ENCODE measurements around the gene SYNGR1. TPM values are rescaled to one million over a fixed set of nuclear protein-coding genes. Genes with fewer than 3 reads are reported as not detected.

Gene SYNGR1
- total RNA-seq, 1 experiment from 2014 or later: 9.0 TPM

DNA sequence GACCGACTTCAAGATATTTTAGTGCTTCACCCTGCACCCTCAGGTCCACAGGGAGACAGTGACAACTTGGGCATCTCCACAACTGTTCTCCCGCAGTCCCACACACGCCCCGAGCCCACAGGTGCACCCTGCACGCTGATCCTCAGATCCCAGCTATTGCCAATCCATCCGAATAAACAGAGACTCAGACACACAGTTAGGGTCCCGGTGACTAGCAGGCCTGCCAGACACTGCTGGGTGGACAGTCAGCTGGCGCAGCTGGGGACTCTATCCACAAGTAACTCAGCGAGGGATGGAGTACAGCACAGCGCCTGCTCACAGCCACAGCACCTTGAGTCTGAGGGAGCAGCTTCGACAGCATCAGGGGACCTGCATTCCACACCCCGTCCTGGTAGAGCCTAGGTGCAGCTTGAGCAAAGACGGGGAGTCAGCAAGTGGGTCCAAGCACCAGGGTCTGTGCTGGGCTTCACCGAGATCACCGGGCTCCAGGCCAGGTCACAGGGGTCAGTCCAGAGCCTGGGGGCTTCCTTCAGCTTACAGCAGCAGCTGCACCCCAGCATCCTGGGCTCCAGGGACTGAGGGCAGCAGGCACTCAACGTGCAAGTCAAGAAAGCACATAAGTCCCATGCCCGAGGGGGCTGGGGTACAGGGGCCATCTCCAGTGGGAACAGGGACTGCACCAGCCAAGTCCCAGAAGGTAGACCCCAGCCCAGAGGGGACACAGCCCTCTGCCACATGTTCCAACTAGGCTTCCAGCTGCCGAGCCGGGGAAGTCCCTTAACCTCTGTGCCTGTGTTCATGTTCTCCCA lies 38.0 kb upstream of the SYNGR1 start:
- no peak overlapping the region for H3K4me2 ChIP-seq (ENCODE audit: low read length)
- peaks cover 21% of the 10 kb centered on the region for H3F3A ChIP-seq (ENCODE audit: low read length, unreplicated experiment)
- no peaks in the 10 kb centered on the region for H3K27me3 ChIP-seq (ENCODE audit: low read length)
- peaks cover 32% of the 10 kb centered on the region for H3K79me2 ChIP-seq (ENCODE audit: low read length)
- DNase-seq (no peak), ATAC-seq (no peak)
- no peaks in the 10 kb centered on the region for H3K9me2 ChIP-seq (replicated peaks; ENCODE audit: low read length)
- H3K9ac ChIP-seq (ENCODE audit: low read length): no peak overlapping the region
- H3K4me3 ChIP-seq (ENCODE audit: low read length): no peak overlapping the region
- no TSS peak for BruUV-seq (replicated peaks)
- H3K9me3 ChIP-seq (ENCODE audit: low read length): no peaks in the 10 kb centered on the region
- H2AFZ ChIP-seq (ENCODE audit: low read length): no peak overlapping the region
- peaks cover 43% of the 10 kb centered on the region for H4K20me1 ChIP-seq (ENCODE audit: low read length)
- TF ChIP-seq EZH2phosphoT487 (IDR thresholded peaks at IDR 0.05; ENCODE audit: borderline replicate concordance, low read length) (no peak), EZH2 (IDR thresholded peaks at IDR 0.05; ENCODE audit: low read length, unreplicated experiment) (no peak)
- TF ChIP-seq, protein P1, sequence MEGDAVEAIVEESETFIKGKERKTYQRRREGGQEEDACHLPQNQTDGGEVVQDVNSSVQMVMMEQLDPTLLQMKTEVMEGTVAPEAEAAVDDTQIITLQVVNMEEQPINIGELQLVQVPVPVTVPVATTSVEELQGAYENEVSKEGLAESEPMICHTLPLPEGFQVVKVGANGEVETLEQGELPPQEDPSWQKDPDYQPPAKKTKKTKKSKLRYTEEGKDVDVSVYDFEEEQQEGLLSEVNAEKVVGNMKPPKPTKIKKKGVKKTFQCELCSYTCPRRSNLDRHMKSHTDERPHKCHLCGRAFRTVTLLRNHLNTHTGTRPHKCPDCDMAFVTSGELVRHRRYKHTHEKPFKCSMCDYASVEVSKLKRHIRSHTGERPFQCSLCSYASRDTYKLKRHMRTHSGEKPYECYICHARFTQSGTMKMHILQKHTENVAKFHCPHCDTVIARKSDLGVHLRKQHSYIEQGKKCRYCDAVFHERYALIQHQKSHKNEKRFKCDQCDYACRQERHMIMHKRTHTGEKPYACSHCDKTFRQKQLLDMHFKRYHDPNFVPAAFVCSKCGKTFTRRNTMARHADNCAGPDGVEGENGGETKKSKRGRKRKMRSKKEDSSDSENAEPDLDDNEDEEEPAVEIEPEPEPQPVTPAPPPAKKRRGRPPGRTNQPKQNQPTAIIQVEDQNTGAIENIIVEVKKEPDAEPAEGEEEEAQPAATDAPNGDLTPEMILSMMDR (conservative IDR thresholded peaks at IDR 0.05; ENCODE audit: low read depth, low read length): no peak
- peaks cover 31% of the 10 kb centered on the region for H3K4me1 ChIP-seq (ENCODE audit: insufficient read depth, low read length)
- peaks cover 44% of the 10 kb centered on the region for H3K36me3 ChIP-seq (ENCODE audit: low read depth, low read length)
- intact Hi-C loops (cut with micrococcal nuclease): no loop called here
- CTCF ChIA-PET: interaction anchor here (0.6 to 0.8 kb wide), 4 partner anchors 98 to 176 kb away, joined by 3 to 5 read pairs (median 4); no protein-coding TSS in a partner anchor
- H3K27ac ChIP-seq (ENCODE audit: low read length): no peak overlapping the region
- POLR2A ChIA-PET (ENCODE audit: unreplicated experiment): interaction anchor here (0.7 kb wide), 1 partner anchor 330 kb away, joined by 7 read pairs; no protein-coding TSS in a partner anchor

DNA sequence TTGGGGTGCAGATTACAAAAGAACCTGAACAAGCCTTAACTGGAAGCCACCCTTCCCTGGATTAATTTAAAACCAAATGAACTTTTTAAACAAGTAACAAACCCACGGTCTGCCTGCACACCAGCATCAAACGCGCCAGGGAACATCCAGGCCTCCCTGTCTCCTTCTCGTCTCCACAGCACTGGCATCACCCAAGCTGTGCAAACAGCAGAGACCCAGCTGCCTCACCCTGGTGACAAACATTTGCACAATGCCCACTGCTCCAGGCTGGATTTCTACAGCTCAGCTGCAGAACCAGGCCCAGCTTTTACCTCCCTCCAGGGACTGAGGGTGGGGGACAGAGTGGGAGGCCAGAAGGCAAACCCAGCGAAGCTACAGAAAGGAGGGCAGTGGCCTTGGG lies 37.4 kb upstream of the SYNGR1 start:
- no peak overlapping the region for H3K4me2 ChIP-seq (ENCODE audit: low read length)
- H3K27me3 ChIP-seq (ENCODE audit: low read length): no peaks in the 10 kb centered on the region
- peaks cover 33% of the 10 kb centered on the region for H3K4me1 ChIP-seq (ENCODE audit: insufficient read depth, low read length)
- no peak overlapping the region for H3K9ac ChIP-seq (ENCODE audit: low read length)
- no peak overlapping the region for H3K4me3 ChIP-seq (ENCODE audit: low read length)
- H4K20me1 ChIP-seq (ENCODE audit: low read length): peaks cover 49% of the 10 kb centered on the region
- POLR2A ChIA-PET (ENCODE audit: unreplicated experiment): no interaction called here
- H3K9me2 ChIP-seq (replicated peaks; ENCODE audit: low read length): no peaks in the 10 kb centered on the region
- CTCF ChIA-PET: no interaction called here
- peaks cover 22% of the 10 kb centered on the region for H3F3A ChIP-seq (ENCODE audit: low read length, unreplicated experiment)
- ATAC-seq (no peak), DNase-seq (no peak)
- H3K9me3 ChIP-seq (ENCODE audit: low read length): no peaks in the 10 kb centered on the region
- H3K79me2 ChIP-seq (ENCODE audit: low read length): peaks cover 38% of the 10 kb centered on the region
- TF ChIP-seq EZH2 (IDR thresholded peaks at IDR 0.05; ENCODE audit: low read length, unreplicated experiment) (no peak), EZH2phosphoT487 (IDR thresholded peaks at IDR 0.05; ENCODE audit: borderline replicate concordance, low read length) (no peak)
- TF ChIP-seq, protein P1 (conservative IDR thresholded peaks at IDR 0.05; ENCODE audit: low read depth, low read length): no peak
- H3K36me3 ChIP-seq (ENCODE audit: low read depth, low read length): peaks cover 50% of the 10 kb centered on the region
- H2AFZ ChIP-seq (ENCODE audit: low read length): no peak overlapping the region
- H3K27ac ChIP-seq (ENCODE audit: low read length): no peak overlapping the region
- intact Hi-C loops (cut with micrococcal nuclease): no loop called here
- BruUV-seq (replicated peaks): no TSS peak

All from PC-3 (cell line).